ENCODE measurements around the gene TP53BP2. TPM values are rescaled to one million over a fixed set of nuclear protein-coding genes. Genes with fewer than 3 reads are reported as not detected.

TP53BP2 gene
- total and polyA plus RNA-seq, 2 experiments from 2014 or later: 31.6 to 57.8 TPM

DNA sequence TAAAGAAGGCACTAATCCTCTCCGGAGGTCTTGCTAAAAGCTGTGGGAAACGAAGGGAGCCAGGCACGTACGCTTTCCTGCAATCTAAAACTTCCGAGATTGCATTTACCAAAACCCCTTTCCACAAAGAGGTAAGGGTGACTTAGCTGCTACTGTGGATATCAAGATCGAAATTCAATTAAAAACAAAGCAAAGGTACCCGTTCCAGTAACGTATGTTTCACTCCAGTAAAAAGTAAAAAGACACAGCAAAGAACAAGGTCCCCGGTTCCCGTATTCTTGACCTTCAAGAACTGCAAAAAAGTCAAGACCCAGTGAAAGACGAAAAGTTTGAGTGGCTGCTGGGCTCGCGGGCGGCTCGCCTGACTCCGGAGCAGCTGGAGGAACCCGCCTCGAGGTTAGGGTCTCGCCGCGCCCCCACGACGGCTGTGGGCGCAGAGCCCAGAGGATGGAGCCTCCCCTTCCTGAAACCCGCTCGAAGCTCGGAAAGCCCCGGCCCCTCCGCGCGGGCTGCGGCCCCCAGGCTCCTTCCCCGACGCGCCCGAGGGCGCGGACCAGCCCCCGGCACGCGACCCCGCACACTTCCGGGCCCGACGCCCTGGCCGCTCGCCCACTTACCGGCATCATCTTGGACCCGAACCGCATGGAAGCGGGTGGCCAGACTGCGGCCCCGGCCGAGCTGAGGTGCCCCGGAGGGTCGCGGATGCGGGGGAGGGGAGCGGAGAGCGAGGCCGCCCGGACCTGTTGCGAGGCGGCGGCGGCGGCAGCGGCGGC, 524 bp downstream of the TP53BP2 start:
- peak overlapping the region; percentile 100 for H3K27ac ChIP-seq
- no peaks in the 10 kb centered on the region for H3K27me3 ChIP-seq
- no peaks in the 10 kb centered on the region for H3K36me3 ChIP-seq (replicated peaks; ENCODE audit: insufficient read depth, low read depth)
- H4K20me1 ChIP-seq (ENCODE audit: insufficient read depth, poor library complexity, severe bottlenecking): peaks cover 45% of the 10 kb centered on the region
- H3K9me3 ChIP-seq (ENCODE audit: low read depth): no peaks in the 10 kb centered on the region
- H2AFZ ChIP-seq: peak overlapping the region; percentile 90
- 2% methylated on average over 56 of the region's 69 CpGs for WGBS (ENCODE audit: low lambda C conversion rate, missing lambda C conversion rate)
- TF ChIP-seq, protein P1, sequence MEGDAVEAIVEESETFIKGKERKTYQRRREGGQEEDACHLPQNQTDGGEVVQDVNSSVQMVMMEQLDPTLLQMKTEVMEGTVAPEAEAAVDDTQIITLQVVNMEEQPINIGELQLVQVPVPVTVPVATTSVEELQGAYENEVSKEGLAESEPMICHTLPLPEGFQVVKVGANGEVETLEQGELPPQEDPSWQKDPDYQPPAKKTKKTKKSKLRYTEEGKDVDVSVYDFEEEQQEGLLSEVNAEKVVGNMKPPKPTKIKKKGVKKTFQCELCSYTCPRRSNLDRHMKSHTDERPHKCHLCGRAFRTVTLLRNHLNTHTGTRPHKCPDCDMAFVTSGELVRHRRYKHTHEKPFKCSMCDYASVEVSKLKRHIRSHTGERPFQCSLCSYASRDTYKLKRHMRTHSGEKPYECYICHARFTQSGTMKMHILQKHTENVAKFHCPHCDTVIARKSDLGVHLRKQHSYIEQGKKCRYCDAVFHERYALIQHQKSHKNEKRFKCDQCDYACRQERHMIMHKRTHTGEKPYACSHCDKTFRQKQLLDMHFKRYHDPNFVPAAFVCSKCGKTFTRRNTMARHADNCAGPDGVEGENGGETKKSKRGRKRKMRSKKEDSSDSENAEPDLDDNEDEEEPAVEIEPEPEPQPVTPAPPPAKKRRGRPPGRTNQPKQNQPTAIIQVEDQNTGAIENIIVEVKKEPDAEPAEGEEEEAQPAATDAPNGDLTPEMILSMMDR (IDR thresholded peaks at IDR 0.05; ENCODE audit: poor library complexity): no peak
- no peak for TF ChIP-seq EZH2phosphoT487 (IDR thresholded peaks at IDR 0.05; ENCODE audit: low read depth, severe bottlenecking, unreplicated experiment)
- TF ChIP-seq EZH2 (IDR thresholded peaks at IDR 0.05; ENCODE audit: borderline replicate concordance): no peak
- peak overlapping the region; percentile 88 for H3K4me2 ChIP-seq
- peak; percentile 86 for DNase-seq (ENCODE audit: low spot score)
- peaks cover 31% of the 10 kb centered on the region for H3K4me1 ChIP-seq (ENCODE audit: insufficient read depth)
- H3K79me2 ChIP-seq: peaks cover 60% of the 10 kb centered on the region
- peak overlapping the region; percentile 70 for H3K4me3 ChIP-seq
- no peaks in the 10 kb centered on the region for H3K9me2 ChIP-seq (replicated peaks; ENCODE audit: insufficient read depth)

DNA sequence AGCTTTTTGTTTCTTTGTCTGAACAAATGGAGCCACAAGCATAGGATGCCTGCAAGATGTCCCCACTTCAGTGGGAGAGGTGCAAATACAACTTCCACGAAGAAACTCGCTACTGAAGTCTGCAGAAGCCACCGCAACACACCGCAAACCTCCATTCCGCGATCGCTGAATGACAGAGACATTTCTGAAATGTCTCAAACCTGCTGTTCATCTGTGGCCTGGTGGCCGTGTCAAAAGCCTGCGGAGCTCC, 1.0 kb downstream of the TP53BP2 start:
- Histone ChIP-seq H3K27ac (peak overlapping the region; percentile 100), H3K4me1 (ENCODE audit: insufficient read depth) (peaks cover 31% of the 10 kb centered on the region), H3K36me3 (replicated peaks; ENCODE audit: insufficient read depth, low read depth) (no peaks in the 10 kb centered on the region), H4K20me1 (ENCODE audit: insufficient read depth, poor library complexity, severe bottlenecking) (peaks cover 50% of the 10 kb centered on the region), H3K27me3 (no peaks in the 10 kb centered on the region), H3K4me3 (peak overlapping the region; percentile 70), H3K9me3 (ENCODE audit: low read depth) (no peaks in the 10 kb centered on the region), H3K79me2 (peaks cover 65% of the 10 kb centered on the region), H3K9me2 (replicated peaks; ENCODE audit: insufficient read depth) (no peaks in the 10 kb centered on the region), H2AFZ (peak overlapping the region; percentile 90), H3K4me2 (peak overlapping the region; percentile 88)
- no peak for DNase-seq (ENCODE audit: low spot score)
- no peak for TF ChIP-seq EZH2 (IDR thresholded peaks at IDR 0.05; ENCODE audit: borderline replicate concordance)
- TF ChIP-seq, protein P1 (IDR thresholded peaks at IDR 0.05; ENCODE audit: poor library complexity): no peak
- no peak for TF ChIP-seq EZH2phosphoT487 (IDR thresholded peaks at IDR 0.05; ENCODE audit: low read depth, severe bottlenecking, unreplicated experiment)
- 1% methylated on average over 9 of the region's 9 CpGs for WGBS (ENCODE audit: low lambda C conversion rate, missing lambda C conversion rate)

DNA sequence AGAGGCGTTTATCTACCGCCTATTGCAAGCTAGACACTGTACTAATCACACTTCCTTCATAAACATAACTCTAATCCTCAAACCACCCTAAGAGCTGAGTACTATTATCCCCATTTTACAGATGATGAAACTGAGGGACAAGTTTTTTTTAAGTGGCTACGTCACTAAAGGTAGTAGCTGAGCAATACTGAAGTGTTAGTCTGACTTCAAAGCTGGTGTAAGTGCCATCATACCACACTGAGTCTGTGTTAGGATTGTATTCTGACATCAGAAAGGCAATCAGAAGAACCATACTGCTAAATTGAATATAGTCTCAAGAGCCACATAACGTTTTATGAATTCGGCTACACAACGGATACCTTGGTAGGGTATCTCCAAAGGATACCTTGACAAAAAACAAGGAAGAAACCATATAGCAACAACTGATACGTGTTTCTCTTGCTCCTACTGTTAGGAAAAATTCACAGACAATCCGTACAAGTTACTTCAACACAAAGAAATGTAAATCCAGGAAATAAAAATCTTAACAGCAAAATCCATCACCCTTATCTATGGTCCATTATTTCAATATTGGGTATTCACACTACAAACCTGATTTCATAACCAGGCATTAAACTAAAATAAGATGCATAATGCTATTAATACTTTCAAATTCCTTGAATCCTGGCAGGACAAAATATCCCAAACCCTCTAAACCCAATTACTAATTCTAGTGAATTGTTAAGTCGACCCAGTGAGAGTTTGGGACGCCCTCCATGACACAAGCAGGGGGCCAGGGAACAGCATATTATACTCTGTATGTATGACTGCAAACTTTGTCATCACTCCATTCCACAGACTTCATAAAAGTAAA, 1.6 kb downstream of the TP53BP2 start:
- DNase-seq (ENCODE audit: low spot score): no peak
- Histone ChIP-seq H3K27ac (peak overlapping the region; percentile 100), H4K20me1 (ENCODE audit: insufficient read depth, poor library complexity, severe bottlenecking) (peaks cover 55% of the 10 kb centered on the region), H3K4me1 (ENCODE audit: insufficient read depth) (peaks cover 31% of the 10 kb centered on the region), H3K27me3 (no peaks in the 10 kb centered on the region), H3K9me2 (replicated peaks; ENCODE audit: insufficient read depth) (no peaks in the 10 kb centered on the region), H3K4me2 (peak overlapping the region; percentile 88), H3K36me3 (replicated peaks; ENCODE audit: insufficient read depth, low read depth) (no peaks in the 10 kb centered on the region), H3K9me3 (ENCODE audit: low read depth) (no peaks in the 10 kb centered on the region), H3K4me3 (peak overlapping the region; percentile 70), H3K79me2 (peaks cover 70% of the 10 kb centered on the region), H2AFZ (no peak overlapping the region)
- no peak for TF ChIP-seq EZH2phosphoT487 (IDR thresholded peaks at IDR 0.05; ENCODE audit: low read depth, severe bottlenecking, unreplicated experiment)
- TF ChIP-seq EZH2 (IDR thresholded peaks at IDR 0.05; ENCODE audit: borderline replicate concordance): no peak
- TF ChIP-seq, protein P1 (IDR thresholded peaks at IDR 0.05; ENCODE audit: poor library complexity): no peak
- WGBS (ENCODE audit: low lambda C conversion rate, missing lambda C conversion rate): 53% methylated on average over 10 of the region's 10 CpGs
